GM21529 (cell line): Measurements from ENCODE around the gene DNAJC27.
"Not testable (repeated sequence)": the region's sequence is repeated elsewhere in the genome, so short reads cannot be mapped to it uniquely, and the experiment has no call there.

Experiments used
- ATAC-seq: cut with Tn5 transposase; IDR thresholded peaks from one replicate; pipeline ENCODE4 v1.9.1; 2021; ENCODE audit not compliant: unreplicated experiment

DNAJC27 gene

DNA sequence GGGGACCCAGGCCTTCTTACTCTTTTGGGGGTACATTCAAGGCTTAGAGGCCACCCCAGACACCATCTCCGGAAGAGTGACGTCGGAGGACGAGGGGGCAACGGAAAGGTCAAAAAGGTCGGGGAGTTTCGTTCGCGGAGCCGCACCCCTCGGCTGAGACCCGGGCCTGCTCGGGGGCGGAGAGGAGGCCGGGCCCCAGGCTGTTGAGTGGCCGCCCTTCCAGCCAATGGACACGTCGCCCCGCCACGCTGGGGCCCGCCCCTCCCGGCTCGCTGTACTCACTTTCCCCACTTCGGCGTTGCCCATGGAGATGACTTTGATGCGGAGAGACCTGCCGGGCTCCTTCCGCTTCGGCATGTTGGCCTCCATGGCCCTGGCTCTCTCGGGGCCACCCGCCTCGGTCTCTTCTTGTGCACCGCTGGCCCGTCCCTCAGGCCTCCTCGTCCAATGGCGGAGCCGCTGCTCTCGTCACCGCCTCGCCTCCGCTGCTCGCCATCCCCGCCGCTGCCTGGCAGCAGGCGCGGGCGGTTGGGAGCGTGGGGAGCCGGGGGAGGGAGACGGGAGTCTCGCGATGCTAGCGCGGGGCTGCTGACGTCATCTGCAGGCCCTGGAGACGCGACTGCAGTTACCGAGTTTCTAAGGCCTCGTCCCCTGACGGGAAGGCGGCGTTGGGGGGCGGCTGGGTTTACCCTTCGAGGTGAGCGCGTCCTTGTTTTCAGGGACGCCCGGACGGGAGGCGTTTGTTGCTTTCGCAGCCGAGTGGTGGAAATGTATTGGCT, at the start of gene DNAJC27:
Gene DNAJC27 (minus strand): TSS at position 420 of the 779 bp plus-strand sequence. CDS start 51 bp downstream, at position 369.
- peak; percentile 92 for ATAC-seq

DNA sequence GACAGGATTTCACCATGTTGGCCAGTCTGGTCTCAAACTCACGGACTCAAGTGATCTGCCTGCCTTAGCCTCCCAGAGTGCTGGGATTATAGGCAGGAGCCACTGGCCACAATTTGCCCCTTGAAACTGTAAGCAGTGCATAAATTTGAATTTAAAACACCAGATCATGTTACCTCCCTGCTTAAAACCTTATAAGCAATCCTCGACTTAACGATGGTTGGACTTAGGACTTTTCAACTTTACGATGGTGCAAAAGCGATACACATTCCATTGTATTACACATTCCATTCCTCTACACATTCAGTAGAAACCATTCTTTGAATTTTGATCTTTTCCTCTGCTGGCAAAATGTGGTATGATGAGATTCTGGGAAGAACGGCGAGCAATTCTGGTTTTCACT, 46.9 kb upstream of the DNAJC27 start:
- ATAC-seq = no peak

DNA sequence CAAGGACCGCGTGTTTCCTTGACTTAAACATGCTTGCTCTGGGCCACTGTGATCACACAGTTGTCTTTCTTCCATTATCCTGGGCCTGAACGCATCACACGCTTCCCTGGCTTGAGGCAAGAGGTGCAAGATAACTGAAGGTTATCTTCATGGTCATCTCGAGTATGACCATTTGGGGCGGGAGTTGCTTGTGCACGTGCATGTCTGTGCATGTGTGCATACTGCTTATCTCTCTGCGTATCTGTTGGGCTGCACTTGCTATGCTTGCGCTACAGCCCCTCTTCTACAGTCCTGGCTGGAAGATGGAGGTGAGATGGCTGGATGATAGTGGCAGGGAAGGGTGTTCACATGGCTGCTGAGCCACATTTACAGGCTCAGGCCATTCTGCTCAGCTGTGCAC, 42.9 kb upstream of the DNAJC27 start:
- ATAC-seq = no peak

DNA sequence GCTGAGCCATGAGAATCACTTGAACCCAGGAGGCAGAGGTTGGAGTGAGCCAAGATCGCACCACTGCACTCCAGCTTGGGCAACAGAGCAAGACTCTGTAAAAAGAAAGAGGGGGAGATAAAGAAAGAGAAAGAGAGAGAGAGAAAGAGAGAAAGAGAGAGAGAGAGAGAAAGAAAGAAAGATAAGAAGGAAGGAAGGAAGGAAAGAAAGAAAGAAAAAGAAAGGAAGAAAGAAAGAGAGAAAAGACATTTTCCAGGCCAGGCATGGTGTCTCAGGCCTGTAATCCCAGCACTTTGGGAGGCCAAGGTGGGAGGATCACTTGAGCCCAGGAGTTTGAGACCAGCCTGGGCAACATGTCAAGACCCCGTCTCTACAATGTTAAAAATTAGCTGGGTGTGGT, 39.6 kb upstream of the DNAJC27 start:
- ATAC-seq = not testable (repeated sequence)

DNA sequence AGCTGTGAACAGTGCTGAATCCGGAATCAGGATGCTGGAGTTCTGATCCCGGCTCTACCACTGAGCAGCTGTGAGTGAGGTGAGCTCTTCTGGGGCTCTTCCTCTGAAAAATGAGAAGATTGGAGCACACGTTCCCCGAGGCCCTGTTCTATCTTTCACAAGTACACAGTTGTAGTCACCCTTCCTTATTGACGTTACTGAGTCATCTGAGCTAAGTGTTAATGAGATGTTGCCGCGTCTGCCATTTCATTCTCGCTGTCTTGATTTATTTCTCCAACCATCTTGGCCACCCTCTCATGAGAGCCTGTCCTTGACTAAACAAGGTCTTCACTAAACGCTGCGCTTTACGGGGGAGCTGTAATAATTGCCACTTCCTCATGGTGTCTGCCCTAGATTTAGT, 38.2 kb upstream of the DNAJC27 start:
- ATAC-seq = no peak

DNA sequence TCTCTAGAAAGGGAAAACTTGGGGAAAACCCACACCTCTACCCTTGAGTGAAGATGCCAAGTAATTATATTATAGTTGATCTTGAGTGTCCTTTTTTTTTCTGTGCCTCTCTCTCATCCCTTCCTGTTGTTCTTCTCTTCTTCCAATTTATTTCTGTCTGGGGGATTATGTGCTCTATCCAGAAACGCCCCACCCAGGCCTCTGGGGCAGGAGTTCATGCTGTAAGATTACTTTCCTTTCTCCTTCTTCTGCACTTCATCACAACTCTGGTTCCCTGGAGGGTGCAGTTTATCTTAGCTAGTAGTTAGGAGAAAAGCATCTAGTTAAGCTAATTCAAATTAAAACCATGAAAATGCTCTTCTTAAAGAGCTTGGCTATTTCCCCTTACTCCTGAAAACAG, 30.3 kb upstream of the DNAJC27 start:
- no peak for ATAC-seq

DNA sequence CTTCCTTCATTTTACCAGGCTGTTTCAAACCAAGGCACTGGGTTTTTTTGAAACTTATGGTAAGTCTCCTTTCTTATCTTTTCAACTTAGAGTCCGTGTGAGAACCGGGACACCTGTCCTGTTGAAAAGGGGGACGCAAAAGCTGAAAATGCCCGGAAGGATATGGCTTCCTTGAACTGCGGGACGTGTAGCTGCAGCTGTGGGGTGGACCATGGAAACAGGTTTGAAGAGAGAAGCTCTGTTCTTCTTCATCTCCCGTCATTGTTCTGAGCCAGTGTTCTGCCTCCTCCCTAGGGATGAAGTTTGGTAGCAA, 29.5 kb upstream of the DNAJC27 start:
- ATAC-seq = no peak

DNA sequence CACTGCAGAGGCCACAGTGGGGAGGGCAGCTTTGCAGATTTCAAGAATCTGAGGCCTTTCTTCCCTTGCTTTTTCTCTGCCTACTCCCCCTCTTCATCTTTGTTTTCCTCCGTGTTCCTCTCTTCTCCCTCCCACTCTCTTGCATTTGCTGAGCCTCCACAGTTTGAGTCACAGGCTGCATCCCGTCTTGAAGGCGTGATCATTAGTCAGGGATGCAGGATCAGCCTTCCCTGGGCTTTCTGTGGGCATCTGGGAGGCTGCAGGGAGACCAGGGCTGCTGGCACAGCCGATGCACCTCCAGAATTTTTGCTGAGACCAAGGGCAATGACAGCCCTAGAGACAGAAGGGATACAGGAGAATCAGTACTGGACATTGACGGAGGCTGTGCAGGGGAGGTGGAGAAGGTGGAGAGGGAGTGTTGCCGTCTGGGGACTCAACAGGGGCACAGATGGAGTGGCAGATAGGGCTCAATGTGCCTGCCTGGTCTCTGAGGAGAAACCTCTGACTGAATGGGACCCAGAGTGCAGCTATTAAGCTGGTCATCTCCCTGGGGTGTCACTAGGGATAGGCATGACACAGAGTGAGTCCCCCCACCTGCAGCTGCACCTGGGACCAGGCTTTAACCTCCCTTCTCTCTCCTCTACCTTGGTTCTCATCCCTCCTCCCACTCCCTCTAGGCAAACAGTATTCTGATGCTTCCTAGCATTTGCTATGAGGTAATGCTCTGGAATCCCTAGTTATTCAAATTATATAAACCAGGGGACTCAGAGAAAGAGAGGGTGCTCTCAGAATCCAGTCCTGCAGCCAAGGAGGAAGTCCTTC, 29.0 kb upstream of the DNAJC27 start:
- no peak for ATAC-seq

DNA sequence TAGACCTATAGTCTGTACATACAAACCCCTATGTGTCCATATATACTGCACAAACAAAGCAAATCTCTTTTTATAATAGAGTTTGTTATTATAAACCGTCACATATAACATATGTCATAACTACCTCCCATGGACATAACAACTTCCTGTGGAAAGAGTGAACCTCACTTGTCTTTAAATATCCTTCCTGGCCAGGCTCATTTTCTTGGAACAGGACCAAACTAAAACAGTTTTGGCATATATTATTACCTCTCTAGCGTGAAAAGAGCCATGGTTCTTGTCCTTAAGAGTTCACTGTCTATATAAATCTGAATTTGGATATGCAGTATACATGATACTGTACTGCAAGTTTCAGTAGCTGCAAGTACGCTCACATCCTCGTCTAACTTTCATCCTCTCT, 28.3 kb upstream of the DNAJC27 start:
- ATAC-seq = no peak

DNA sequence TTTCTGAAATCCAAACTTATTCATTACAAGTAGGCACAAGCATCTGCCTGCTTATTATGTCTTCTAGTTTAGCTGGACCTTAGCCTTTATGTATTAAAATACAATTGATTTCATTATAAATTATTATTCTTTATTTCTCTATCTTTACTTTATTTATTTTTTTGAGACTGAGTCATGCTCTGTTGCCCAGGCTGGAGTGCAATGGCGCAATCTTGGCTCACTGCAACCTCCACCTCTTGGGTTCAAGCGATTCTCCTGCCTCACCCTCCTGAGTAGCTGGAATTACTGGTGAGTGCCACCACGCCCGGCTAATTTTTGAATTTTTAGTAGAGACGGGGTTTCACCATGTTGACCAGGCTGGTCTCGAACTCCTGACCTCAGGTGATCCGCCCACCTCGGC, 27.3 kb upstream of the DNAJC27 start:
- ATAC-seq = not testable (repeated sequence)

DNA sequence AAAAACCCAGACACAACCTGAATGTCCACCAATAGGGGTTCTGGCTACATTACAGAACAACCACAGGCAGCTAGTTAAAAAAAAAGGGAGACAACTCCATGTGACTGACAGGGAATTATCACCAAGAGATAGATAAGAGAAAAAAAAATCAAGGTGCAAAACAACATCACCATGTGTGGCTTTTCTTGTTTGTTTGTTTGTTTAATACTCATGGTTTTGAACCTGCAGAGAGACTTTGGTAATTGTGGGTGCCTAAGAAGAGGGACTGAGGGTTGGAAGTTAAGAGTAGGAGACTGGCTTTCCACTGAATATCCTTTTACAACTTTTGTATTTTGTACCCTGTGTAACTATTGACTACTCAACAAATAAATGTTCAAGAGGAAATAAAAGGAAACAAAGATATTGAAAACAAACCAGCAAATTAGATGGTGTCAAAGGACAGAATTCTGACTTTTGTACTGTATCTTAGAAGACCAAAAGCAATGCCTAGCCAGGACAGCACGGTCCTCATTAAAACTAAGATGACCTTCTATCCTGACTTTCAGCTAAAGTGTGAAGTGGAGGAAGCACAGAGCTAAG, 22.5 kb upstream of the DNAJC27 start:
- no peak for ATAC-seq

DNA sequence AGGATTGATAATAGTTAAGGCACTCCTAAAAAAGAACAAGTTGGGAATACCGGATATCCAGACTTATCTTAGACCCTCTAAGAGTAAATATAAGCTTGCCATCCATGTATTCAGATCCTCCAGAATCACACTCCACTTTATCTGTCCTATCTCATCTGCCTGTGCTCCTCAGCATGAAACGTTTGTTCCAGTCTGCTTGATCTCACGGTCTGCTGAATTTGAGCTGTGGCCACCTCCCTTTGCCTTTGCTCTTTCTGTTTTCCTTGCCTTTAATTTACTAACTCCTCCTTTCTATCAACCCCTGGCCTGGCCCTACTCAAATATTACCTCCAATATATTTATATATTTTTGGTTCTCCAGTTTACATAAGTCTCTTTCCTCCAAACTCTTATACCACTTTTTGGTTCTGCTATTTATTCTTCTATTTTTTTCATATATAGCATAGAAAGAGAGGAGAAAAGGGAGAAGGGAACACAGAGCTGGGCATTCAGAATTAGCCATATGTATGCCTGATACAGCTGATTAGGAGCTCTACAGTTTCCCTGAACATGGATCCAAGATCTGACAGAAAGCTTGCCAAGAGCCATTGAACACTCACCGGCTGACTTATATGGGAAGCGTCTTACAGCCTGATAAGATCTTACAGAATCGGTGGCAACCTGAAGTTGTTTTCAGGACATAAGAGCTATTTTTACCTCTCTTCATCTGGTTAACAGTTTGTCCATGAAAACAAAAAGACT, 21.8 kb upstream of the DNAJC27 start:
- no peak for ATAC-seq

DNA sequence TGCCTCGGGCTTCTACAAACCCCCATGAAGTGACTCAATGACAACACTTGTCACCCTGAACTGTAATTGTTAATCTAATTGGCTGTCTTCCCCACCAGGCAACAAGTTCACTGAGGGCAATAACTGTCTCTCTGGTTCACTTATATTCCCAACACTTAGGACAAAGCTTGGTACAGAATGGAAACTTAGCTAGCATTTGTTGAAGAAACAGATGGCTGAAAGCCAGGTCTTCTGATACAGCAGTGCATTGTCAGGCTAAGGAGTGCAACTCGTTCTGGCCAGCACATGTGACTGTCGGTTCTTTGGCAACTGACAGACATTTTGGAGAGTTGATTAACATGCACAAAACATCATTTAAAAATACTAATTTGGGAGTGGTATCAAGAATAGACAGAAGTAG, 14.6 kb upstream of the DNAJC27 start:
- ATAC-seq = no peak

DNA sequence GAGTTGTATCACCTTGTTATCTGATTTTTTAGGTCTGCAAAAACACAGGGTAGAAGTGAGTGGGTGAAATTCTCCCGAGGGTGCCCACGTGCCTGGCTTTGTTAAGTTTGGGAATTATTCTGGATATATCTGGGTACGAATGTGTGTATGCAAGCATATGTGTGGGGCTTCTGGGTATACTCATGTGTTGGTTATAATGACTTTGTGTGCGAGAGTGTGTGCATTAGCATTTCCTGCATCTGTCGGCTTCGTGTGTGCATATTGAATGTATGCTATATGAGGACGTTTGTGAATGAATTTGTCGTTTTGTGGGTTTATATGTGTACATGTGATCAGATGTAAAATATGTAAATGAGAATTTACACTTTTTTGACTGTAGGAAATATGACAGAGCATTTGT, 13.8 kb upstream of the DNAJC27 start:
- no peak for ATAC-seq

DNA sequence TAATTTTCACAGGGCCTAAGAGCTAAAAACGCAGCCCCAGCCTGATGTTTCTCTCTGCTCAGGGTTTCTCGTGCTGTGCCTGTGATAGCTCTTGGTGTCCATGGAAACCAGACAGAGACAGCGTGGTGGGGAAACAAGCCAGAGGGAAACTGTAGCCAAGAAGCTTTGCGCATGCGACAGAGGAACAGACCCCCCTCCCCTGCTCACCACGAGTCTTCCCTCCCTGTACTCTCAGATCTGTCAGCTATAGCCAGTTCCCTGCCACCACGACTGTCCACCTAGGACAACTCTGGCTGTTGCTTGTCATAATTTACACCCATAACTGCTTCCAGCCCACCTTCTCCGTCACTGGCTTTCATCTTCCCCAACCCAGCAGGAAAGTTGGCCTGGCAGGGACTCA, 13.2 kb upstream of the DNAJC27 start:
- ATAC-seq = no peak

DNA sequence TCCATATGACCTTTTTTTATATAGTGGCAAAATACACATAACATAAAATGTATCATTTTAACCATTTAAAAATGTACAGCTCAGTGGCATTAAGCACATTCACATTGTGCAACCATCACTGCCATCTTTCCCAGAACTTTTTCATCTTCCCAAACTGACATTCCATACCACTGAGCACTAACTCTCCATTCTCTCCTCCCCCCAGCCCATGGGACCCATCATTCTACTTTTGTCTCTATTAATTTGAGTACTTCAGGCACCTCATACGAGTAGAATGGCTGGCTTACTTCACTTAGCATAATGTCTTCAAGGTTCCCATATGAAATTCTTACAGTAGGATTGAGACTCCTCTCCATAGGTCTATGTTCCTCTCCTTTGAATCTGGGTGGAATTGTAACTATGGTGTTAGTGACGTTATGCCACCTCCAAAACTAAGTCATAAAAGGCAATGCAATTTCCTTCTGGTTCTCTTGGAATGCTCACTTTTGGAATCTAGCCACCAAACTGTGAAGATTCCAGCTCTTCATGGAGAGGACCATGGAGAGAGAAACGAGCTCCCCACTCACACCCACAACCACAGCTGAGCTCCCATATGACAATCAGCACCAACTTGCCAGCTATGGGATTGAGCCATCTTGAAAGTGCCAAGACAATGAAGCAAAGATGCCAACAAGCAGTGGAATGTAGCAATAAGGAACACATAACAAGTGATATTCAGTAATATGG, 9.8 kb upstream of the DNAJC27 start:
- no peak for ATAC-seq

DNA sequence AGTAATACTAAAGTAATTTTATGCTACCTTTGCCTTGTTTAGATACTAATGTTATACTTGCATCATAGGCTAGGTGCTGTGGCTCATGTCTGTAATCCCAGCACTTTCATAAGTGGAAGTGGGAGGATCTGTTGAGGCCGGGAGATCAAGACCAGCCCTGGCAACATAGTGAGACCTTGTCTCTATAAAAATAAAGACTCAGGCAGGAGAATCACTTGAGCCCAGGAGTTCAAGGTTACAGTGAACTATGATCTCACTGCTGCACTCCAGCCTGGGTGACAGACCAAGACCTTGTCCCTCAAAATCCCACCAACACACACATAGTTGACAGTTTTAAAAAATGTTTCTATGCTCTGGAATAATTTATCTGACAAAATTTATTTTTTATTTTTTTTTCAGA, 6.9 kb upstream of the DNAJC27 start:
- ATAC-seq = no peak

DNA sequence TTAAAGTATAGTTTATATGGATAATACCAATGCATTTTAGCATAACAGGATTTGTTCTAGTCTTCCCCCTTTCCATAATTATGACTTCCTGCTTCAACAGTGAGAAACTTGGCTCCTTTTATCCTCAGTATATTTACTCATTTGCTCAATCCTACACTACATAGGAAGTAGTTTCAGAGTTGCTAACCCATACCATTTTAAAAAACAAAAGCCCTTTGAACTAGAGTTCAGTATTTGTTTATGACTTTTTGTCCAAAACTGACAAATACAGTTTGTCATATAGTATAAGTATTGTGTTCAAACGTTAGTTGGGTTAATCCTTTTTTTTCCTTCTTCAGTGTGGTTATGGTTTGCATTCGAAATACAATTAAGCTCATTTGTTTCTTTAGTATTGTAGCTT, 5.9 kb upstream of the DNAJC27 start:
- no peak for ATAC-seq

DNA sequence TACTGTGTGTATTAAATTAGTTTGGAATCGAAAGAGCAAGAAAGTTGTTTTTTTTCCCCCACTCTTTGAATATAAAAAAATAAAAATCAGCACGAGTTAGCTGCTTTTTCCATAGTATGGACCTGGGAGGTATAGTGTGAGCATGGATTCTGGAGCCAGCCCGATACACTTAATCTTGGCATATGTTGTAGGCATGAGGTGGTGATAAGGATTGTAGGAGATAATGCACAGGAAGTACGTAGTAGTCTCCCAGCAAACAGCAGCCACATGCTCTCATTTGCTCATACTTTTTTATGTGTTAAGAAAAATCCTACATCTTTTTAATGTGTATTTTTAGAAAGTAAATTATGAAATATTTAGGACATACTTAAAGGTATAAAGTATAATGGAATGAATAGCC, 2.1 kb upstream of the DNAJC27 start:
- ATAC-seq = no peak

DNA sequence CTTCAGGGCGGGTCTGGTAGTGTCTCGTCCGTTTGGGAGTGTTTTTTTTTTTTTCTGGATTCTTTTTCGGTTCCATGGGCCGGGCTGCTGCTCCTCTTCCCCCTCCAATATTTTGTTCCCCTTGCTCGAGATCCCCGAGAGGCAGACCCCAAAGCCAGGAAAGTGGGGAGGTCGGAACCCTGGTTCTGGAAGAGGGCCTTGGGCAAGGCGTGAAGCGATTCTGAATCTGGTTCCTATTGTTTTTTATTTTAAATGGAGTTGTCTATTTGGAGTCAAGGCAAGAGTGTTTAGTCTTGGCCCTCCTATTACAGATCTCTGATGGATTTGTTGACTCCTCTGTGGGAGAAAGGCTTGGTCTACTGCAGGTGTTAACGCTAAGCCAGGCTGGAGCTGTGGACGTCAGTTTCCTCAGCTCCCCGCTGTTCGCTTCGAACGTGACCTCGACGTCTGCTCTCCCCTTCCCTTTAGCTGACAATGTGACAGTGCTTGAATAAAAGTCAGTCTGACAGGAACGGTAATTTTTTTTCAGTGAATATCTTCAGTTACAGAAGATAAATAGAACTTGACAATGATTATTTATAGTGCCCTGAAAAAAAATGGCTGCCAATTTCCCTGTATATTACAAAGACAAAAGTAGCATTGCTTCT, 683 bp upstream of the DNAJC27 start:
- no peak for ATAC-seq

DNA sequence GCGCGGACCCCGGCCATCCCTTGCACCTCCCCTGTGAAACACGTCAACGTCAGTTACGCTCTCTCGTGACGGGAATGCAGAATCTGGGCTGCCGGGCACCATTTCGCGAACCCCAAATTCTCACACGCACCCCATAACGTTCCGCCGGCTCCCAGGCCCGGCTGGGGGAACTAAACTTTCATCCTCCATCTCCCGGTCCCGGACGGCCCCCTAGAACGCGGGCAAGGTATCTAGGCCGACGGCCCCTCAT, 544 bp downstream of the DNAJC27 start:
- ATAC-seq = no peak
